T-helper 2 cell treated with Interferon-gamma antibody and Interleukin-4, amounts not matched to agents 100 ng/mL and 5 ng/mL, for 36 hours (primary cell): ENCODE data around the gene SOCS7. TPM values are rescaled to one million over a fixed set of nuclear protein-coding genes. Genes with fewer than 3 reads are reported as not detected.

Source experiments
- intact Hi-C: fragments of 100-400 bp; cut with micrococcal nuclease; formaldehyde crosslinking; loops from one replicate; pipeline ENCODE4 v1.15.1; 2023
- total RNA-seq: library from RNA; stranded (reverse); gene quantifications from 2 replicates; pipeline ENCODE4 v1.2.3, GENCODE V29; 2022

The SOCS7 gene
- 16.7 and 17.4 TPM in 2 replicates for total RNA-seq

DNA sequence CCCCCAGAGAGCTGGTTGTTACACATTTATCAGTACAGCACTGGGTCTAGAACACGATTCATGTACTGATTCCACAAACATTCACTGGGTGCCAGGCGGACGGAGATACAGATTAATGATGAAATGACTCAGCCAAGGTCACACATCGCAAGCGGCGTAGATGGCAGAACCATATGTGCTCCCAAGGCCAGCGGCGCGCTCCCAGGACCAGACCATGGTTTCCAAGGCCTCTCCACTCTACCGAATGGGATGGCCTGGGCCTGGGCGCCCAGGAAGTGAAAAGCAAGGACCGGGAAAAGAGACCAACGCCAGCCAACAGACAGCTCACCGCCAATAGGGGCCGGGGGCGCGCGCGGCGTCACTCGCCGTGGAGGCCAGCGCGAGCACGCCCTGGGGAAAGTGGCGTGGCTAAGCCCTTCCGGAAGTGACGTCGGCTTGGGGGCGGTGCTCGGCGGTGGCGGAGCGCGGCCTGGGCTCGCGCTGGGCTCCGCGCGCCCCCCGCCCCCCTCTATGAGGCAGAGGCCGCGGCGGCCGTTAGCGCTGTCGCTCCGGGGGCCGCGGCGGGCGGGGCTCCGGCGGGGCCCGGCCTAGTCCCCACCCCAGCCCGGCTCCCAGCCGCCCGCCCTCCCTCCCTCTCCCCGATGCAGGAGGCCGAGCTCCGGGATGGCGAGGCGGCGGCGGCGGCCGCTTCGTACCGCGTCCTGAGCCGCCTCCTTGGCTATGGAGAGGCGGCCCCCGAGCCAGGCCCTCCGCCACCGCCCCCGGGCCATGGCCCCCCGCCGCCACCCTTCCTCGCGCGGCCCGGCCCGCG, at the start of gene SOCS7:
TSS of gene SOCS7 (plus strand) at position 433 of the 811 bp plus-strand sequence. CDS start at position 642, 209 bp downstream.
- intact Hi-C loops: loop anchor here (1.0 kb wide), 1 partner anchor 141 kb away; no protein-coding TSS in a partner anchor

DNA sequence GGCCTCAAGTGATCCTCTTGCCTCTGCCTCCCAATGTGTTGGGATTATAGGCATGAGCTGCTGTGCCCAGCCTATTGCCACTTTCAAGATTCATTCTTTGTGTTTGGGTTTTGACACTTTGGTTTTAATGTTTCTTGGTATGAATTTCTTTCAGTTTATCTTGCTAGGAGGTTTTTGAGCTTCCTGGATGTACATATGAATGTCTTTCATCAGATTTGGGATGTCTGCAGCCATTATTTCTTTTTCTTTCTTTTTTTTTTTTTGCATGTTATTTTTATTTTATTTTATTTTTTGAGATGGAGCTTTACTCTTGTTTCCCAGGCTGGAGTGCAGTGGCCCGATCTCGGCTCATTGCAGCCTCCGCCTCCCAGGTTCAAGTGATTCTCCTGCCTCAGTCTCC, 36.1 kb upstream of the SOCS7 start:
- intact Hi-C loops: no loop called here

GRCh38 chr17:38317081-38317480, 34.6 kb upstream of the SOCS7 start:
- intact Hi-C loops: no loop called here

- intact Hi-C loops: no loop called here
Measured at GRCh38 chr17:38320482-38320881, 31.2 kb upstream of the SOCS7 start.

GRCh38 chr17:38322156-38322779, 29.4 kb upstream of the SOCS7 start:
- intact Hi-C loops: no loop called here

DNA sequence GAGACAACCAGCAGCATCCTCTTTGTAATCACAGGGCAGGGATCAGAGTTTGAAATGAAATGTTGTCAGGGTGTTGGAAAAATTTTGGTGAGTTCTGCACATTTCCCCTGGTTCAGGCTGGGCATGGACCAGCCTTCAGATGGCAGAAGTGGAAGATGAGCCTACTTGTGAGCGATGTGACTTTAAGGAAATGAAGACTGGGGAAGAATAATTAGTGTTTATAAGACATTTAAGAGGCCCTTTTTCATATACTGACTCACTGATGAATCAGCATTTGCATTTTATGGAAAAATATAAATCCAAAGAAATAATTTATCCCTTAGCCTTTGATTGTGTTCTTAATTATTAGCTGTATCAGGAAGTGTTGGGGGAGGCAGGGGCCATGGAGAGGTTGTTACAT, 28.7 kb upstream of the SOCS7 start:
- intact Hi-C loops: no loop called here

DNA sequence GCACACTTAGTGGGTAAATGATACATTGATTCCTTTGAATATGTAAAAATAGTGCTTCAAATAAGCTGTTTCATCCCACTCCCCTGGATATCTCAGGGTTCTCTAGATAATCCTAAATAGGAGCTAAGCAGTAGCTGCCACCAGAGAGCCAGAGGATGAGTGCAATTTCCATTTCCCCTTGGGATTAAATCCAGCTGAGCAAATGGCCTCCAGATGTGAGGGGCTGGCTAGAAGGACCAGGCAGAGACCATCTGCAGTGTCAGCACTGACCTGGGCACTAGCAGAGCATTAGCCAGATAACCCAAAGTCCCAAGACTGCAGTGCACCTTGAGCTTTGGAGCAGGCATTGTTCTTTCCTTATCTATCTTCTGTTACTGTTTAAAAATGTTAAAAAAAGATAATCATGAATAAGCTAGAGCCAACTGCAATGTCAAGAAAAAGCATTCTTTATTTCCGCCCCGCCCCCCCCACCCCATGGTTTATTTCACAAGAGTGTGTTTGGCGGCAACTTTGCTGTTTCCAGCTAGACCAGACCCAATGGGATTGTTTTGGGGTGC, 27.4 kb upstream of the SOCS7 start:
- intact Hi-C loops: no loop called here

DNA sequence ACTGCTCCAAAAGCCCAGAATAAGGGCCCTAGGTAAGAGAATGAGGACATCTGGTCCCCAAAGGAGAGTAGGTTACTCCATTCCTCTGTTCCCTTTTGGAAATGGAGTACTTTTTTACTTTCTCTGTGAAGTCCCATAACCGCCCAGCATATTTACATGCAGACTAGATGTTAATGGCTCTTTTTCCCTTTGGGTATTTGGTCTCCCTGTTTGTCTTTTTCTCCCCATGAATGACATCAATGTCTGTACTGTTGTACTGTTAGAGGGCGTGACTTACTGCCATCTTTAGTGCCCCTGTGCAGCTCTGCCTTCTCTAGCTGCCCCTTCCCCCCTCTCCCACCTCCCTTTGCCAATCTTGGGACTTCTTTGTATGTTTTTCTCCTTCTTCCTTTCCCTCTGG, 26.9 kb upstream of the SOCS7 start:
- intact Hi-C loops: no loop called here

- intact Hi-C loops: no loop called here
Measured at GRCh38 chr17:38325221-38325851, 26.3 kb upstream of the SOCS7 start.

DNA sequence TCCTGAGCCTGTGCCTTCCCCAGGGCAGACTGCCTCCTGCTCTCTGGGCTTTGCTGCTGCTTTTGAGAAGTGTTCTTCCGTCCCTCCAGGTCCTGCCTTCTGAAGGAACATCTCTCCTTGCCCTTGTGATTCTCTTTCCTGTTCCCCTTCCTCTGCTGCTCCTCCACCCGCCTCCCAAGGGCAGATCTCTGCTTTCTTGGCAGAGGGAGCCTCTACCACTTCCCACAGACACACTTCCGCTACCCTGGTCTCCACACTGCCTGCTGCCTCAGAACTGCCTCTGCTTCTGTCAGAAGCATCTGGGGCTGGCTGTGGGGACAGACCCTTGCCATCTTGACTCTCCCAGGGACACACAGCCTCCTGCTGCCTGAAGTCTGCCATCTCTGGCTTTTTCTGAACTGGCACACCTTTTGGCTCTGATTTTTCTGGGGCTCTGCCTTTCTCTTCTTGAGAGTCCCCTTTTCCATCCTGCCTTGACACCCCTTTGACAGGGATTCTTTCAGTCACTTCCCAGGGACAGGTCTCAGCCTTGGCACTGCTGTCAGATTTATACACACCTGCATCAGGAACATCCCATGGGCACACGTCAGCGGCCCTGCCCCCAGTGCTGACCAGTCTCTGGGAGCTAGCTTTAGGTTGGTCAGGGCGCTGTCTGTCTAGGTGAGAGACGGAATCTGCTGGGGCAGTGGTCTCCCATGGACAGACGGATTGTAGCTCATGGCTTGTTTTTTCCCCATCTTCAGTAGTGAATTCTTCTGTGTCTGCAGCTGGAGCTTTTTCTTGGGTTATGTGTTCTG, 24.4 kb upstream of the SOCS7 start:
- intact Hi-C loops: no loop called here

DNA sequence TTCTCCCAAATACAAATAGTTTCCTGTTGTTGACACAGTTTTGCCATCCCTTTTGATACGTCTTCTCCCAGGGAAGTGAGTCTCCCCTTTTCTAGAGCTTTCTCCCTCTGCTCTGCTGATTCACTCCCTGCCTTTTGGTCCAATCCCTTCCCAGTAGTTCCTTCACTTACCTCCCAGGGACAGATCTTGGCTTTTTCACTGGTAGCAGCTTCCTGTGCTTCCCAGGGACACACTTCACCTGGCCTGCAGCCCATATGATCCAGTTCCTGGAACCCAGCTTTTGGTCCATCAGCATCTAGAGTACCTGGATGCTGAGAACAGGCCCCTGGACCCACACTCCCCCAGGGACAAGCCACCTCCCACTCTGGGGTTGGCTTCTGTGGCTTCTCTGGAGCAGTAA, 23.7 kb upstream of the SOCS7 start:
- intact Hi-C loops: no loop called here

DNA sequence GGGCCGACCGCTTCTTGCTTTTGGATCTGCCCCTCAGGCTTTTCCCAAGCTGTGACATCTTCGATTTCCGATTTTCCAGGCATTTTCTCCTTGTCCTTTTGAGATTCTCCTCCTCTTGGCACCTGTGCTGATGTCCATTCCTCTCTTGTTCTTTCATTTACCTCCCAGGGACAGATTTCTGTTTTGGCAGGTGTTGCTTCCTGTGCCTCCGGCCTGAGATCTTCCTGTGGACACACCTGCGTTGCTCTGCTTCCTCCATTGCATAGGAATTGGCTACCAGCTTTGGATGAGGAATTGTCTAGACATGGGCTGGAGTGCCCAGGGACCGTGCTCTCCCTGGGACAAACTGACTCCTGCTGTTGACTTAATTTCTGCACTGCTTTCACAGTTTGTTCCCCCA, 23.0 kb upstream of the SOCS7 start:
- intact Hi-C loops: no loop called here

- intact Hi-C loops: no loop called here
Measured at GRCh38 chr17:38329284-38329683, 22.4 kb upstream of the SOCS7 start.

DNA sequence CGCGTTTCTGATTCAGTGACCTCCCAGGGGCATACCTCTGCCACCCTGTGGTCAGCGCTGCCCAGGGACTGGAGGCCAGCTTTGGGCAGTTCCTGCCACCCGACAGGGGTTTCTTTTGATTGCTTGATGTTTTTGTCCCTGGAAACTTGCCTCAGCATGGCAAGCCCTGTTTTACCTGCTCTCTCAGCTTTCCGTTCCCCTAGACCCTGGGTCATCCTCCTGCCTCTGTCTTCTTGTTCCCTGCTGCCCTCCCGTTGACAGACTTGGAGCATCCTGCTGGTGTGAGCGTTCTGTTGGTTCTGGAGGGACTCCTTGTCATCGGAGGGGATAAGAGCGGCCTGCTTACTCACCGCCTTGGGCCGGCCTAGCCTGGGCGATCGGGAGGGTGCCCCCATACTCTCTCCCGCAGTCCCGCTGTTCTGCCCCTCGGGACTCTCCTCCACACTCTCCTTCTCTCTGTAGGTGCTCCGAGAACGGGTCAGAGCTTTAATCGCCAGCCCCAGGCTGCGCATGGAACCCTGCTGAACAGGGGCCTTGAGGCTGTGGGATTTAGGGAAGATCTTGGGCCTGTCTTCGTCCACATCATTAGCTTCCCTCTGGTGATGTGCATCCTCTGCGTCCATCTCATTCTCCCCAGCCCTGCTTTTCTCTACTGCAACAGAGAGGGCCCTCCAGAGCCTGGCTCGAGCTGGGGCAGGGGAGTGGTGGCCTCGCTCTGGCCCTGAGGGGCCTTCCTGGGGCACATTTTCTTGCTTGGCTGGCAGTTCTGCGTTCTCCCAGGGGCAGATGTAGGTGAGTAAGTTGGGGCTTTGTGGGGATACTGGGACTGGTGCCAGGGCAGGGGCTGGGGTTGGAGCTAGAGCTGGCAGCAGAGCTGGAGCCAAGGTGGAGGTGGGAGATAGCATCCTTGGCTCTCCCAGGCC, 21.6 kb upstream of the SOCS7 start:
- intact Hi-C loops: no loop called here

GRCh38 chr17:38330941-38331411, 20.7 kb upstream of the SOCS7 start:
- intact Hi-C loops: no loop called here

DNA sequence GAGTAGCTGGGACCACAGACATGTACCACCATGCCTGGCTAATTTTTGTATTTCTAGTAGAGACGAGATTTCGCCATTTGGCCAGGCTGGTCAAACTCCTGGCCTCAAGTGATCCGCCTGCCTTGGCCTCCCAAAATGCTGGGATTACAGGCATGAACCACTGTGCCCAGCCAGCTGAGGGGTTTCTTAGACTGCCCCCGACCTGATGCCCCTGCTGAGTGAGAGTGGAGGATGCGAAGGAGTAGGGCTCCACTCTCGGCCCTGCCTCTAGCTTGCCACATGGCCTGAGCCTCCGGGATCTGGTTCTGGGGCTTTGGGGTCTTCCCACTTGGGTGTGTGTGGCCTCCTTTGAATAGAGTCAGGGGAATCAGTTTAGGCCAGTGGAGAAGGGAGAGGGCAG, 18.9 kb upstream of the SOCS7 start:
- intact Hi-C loops: no loop called here

- intact Hi-C loops: no loop called here
Measured at GRCh38 chr17:38333635-38334295, 17.9 kb upstream of the SOCS7 start.

GRCh38 chr17:38334480-38335364, 16.9 kb upstream of the SOCS7 start:
- intact Hi-C loops: no loop called here

DNA sequence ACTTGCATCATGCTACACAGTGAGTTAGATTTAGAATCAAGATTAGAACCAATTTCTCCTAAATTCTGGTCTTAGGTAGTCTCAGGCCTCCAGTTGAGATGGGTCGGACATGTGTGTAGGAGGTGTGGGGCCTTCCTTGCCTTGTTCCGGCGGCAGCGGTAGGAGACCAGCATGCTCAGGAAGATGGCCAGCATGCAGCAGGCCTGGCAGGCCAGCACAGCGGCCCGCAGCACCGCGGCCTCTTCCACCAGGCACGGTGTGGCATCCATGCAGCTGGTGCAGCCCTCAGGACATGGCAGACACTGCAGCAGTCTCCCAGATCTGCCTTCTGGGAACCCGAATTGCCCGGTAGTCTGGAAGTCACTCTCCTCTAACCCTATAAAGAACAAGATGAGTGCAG, 14.8 kb upstream of the SOCS7 start:
- intact Hi-C loops: no loop called here
